ENCODE data around the gene TAS2R31.

TAS2R31 gene

DNA sequence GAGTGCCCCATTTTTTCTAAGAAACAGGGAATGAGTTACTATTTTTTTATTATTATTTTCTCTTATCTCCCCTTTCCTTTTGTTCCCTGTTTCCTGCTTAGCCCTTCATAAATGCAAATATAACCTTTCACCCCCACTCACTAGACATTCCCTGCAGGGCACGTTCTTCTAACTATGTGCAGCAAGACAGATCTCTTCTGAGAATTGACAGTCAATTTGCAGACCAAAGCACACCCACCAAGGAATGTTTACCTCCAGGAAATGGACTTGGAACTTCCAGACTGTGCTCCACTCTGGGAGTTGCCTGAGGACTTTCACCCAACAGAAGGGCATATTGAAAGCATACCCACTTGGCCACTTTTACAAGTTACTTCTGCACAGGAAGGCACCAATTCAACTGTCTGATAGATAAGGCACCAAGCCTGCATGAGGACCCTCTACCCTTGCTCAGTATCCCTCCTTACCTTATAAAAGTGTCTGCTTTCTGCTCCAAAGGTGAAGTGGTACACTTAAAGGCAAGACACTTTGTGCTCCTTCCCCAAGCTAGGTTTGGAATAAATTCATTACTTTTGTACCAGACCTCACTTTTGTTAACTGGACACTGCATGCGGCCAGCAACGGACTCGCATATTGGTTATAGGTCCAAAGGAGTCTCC lies 15.3 kb downstream of the TAS2R31 start:
- no peak overlapping the region for H2BK5ac ChIP-seq (ENCODE audit: low read depth, low read length, poor library complexity)
- H2AFZ ChIP-seq (ENCODE audit: insufficient read depth, low read length, poor library complexity), result no peak overlapping the region
- H3K4me2 ChIP-seq (ENCODE audit: low read length), result no peak overlapping the region
- H3K9ac ChIP-seq (ENCODE audit: low read length), result no peak overlapping the region
- H3K27ac ChIP-seq (ENCODE audit: low read depth, low read length), result peak overlapping the region; percentile 61
- no peak overlapping the region for H2BK120ac ChIP-seq (ENCODE audit: insufficient read depth, low read length, poor library complexity)
- no peak overlapping the region for H3K14ac ChIP-seq (ENCODE audit: low read length)
- no peak overlapping the region for H2BK12ac ChIP-seq (ENCODE audit: low read length)
- no peaks in the 10 kb centered on the region for H3K79me2 ChIP-seq (ENCODE audit: control insufficient read depth, insufficient read depth, low read length, poor library complexity)
- H3K9me3 ChIP-seq (ENCODE audit: insufficient read depth, low read depth, low read length), result no peaks in the 10 kb centered on the region
- H3K4me3 ChIP-seq (ENCODE audit: low read depth, low read length), result no peak overlapping the region
- no peak for DNase-seq
- H3K18ac ChIP-seq (ENCODE audit: low read length), result no peak overlapping the region
- no peak overlapping the region for H3K4ac ChIP-seq (ENCODE audit: low read depth, low read length)
- no peak overlapping the region for H3K23ac ChIP-seq (ENCODE audit: low read length)
- no peaks in the 10 kb centered on the region for H3K36me3 ChIP-seq (ENCODE audit: control insufficient read depth in 1 of 2, insufficient read depth in 2 of 2, low read length in 2 of 2)
- H4K91ac ChIP-seq (ENCODE audit: low read depth, low read length), result no peak overlapping the region
- H3K79me1 ChIP-seq (ENCODE audit: low read length), result peaks cover 3% of the 10 kb centered on the region
- no CpG with 5 or more reads among the region's 4 CpGs for WGBS (ENCODE audit: extremely low coverage, insufficient coverage, insufficient read length)
- H4K12ac ChIP-seq (ENCODE audit: low read depth, low read length), result no peak overlapping the region
- H3K4me1 ChIP-seq (ENCODE audit: control insufficient read depth in 1 of 2, insufficient read depth in 2 of 2, low read length in 2 of 2), result peaks cover 11 to 14% of the 10 kb centered on the region in 2 experiments
- no peaks in the 10 kb centered on the region for H3K27me3 ChIP-seq (ENCODE audit: insufficient read depth, low read length)
- no peak overlapping the region for H4K8ac ChIP-seq (ENCODE audit: low read depth, low read length)
- no peak overlapping the region for H2AK5ac ChIP-seq (ENCODE audit: low read length)

DNA sequence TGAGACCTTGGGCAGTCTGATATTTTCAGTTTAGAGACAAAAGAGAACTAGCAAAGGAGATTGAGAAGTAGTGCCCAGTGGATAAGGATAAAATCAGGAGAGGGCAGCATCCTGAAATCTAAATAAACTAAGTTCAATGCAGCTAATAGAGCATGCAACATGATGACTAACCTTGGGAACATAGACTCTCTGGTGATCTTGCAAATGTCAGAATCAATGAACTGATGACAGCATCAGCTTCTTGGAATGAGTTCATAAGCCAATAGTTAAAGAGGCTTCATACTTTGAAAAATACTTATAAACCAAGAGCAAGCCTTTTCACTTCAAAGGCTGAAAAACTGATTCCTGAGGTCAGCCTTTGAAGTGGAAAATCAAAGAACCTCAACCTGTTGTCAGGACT lies 17.0 kb downstream of the TAS2R31 start:
- Histone ChIP-seq H2BK5ac (ENCODE audit: low read depth, low read length, poor library complexity) (no peak overlapping the region), H3K27ac (ENCODE audit: low read depth, low read length) (no peak overlapping the region), H3K9ac (ENCODE audit: low read length) (no peak overlapping the region), H4K12ac (ENCODE audit: low read depth, low read length) (no peak overlapping the region), H3K27me3 (ENCODE audit: insufficient read depth, low read length) (no peaks in the 10 kb centered on the region), H4K91ac (ENCODE audit: low read depth, low read length) (no peak overlapping the region), H3K9me3 (ENCODE audit: insufficient read depth, low read depth, low read length) (no peaks in the 10 kb centered on the region), H2BK120ac (ENCODE audit: insufficient read depth, low read length, poor library complexity) (no peak overlapping the region), H3K4ac (ENCODE audit: low read depth, low read length) (no peak overlapping the region), H2AK5ac (ENCODE audit: low read length) (no peak overlapping the region), H3K36me3 (ENCODE audit: control insufficient read depth in 1 of 2, insufficient read depth in 2 of 2, low read length in 2 of 2) (no peaks in the 10 kb centered on the region), H3K4me2 (ENCODE audit: low read length) (no peak overlapping the region), H3K4me1 (ENCODE audit: control insufficient read depth in 1 of 2, insufficient read depth in 2 of 2, low read length in 2 of 2) (peaks cover 11 to 14% of the 10 kb centered on the region in 2 experiments), H2BK12ac (ENCODE audit: low read length) (no peak overlapping the region), H3K79me1 (ENCODE audit: low read length) (peaks cover 3% of the 10 kb centered on the region), H2AFZ (ENCODE audit: insufficient read depth, low read length, poor library complexity) (no peak overlapping the region), H3K18ac (ENCODE audit: low read length) (no peak overlapping the region), H3K23ac (ENCODE audit: low read length) (no peak overlapping the region), H3K14ac (ENCODE audit: low read length) (no peak overlapping the region), H3K4me3 (ENCODE audit: low read depth, low read length) (no peak overlapping the region), H3K79me2 (ENCODE audit: control insufficient read depth, insufficient read depth, low read length, poor library complexity) (no peaks in the 10 kb centered on the region), H4K8ac (ENCODE audit: low read depth, low read length) (no peak overlapping the region)
- no peak for DNase-seq

DNA sequence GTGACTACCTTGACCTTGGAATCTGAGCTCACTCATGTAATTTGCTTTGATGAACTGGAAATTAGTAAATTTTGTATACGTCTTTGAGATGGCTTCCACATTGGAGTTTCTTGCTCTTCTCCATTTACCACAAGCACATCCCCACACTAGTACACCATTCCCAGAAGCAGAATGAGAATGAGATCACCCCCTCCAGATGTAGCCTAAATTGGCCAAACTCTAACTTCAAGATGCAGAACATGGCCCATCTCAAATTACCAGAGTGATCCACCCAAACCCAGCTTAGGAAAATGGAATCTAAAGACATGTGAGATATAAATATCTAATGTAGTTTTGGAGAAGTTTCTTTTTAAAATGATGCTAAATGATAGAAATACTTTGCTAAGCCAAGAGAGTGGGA lies 23.6 kb downstream of the TAS2R31 start:
- H2AFZ ChIP-seq (ENCODE audit: insufficient read depth, low read length, poor library complexity), result no peak overlapping the region
- no peak overlapping the region for H2BK12ac ChIP-seq (ENCODE audit: low read length)
- H3K23ac ChIP-seq (ENCODE audit: low read length), result no peak overlapping the region
- H2BK120ac ChIP-seq (ENCODE audit: insufficient read depth, low read length, poor library complexity), result no peak overlapping the region
- H3K9me3 ChIP-seq (ENCODE audit: insufficient read depth, low read depth, low read length), result no peaks in the 10 kb centered on the region
- H2BK5ac ChIP-seq (ENCODE audit: low read depth, low read length, poor library complexity), result no peak overlapping the region
- no peaks in the 10 kb centered on the region for H3K79me1 ChIP-seq (ENCODE audit: low read length)
- DNase-seq, result no peak
- no peak overlapping the region for H3K4me3 ChIP-seq (ENCODE audit: low read depth, low read length)
- no peaks in the 10 kb centered on the region for H3K4me1 ChIP-seq (ENCODE audit: control insufficient read depth in 1 of 2, insufficient read depth in 2 of 2, low read length in 2 of 2)
- no peak overlapping the region for H4K12ac ChIP-seq (ENCODE audit: low read depth, low read length)
- no peak overlapping the region for H3K27ac ChIP-seq (ENCODE audit: low read depth, low read length)
- no CpG with 5 or more reads among the region's 1 CpG for WGBS (ENCODE audit: extremely low coverage, insufficient coverage, insufficient read length)
- H3K9ac ChIP-seq (ENCODE audit: low read length), result no peak overlapping the region
- no peak overlapping the region for H3K18ac ChIP-seq (ENCODE audit: low read length)
- no peak overlapping the region for H4K8ac ChIP-seq (ENCODE audit: low read depth, low read length)
- no peak overlapping the region for H3K4ac ChIP-seq (ENCODE audit: low read depth, low read length)
- no peak overlapping the region for H3K4me2 ChIP-seq (ENCODE audit: low read length)
- H3K79me2 ChIP-seq (ENCODE audit: control insufficient read depth, insufficient read depth, low read length, poor library complexity), result no peaks in the 10 kb centered on the region
- H3K14ac ChIP-seq (ENCODE audit: low read length), result no peak overlapping the region
- H3K36me3 ChIP-seq (ENCODE audit: control insufficient read depth in 1 of 2, insufficient read depth in 2 of 2, low read length in 2 of 2), result no peaks in the 10 kb centered on the region
- H2AK5ac ChIP-seq (ENCODE audit: low read length), result no peak overlapping the region
- no peak overlapping the region for H4K91ac ChIP-seq (ENCODE audit: low read depth, low read length)
- H3K27me3 ChIP-seq (ENCODE audit: insufficient read depth, low read length), result no peaks in the 10 kb centered on the region

DNA sequence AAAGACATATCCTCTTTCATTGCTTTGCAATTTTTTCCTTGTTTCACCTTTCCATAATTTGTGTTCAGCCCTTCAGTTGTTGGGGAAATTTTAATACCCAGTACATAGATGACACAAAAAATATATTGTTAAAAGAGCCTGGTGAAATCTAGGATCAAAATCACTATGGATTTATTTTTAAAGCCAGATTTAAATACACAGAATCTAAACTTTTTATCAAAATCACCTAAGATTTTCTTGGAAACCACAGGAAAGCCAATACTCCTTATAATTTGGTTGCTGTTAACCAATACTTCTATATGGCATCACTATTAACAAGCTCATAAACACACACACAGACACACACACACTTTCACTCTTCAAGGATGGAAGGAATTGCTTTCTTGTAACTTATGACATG lies 33.0 kb downstream of the TAS2R31 start, which contains the start of gene TAS2R20:
TAS2R20 (minus strand) TSS at position 101 of the 400 bp plus-strand sequence. CDS start 429 bp downstream, outside the sequence.
- H3K79me2 ChIP-seq (ENCODE audit: control insufficient read depth, insufficient read depth, low read length, poor library complexity), result no peaks in the 10 kb centered on the region
- no peak within 1 kb of the TSS for H3K9ac ChIP-seq (ENCODE audit: low read length)
- no peak within 1 kb of the TSS for H2AK5ac ChIP-seq (ENCODE audit: low read length)
- no peak within 1 kb of the TSS for H3K23ac ChIP-seq (ENCODE audit: low read length)
- H2BK12ac ChIP-seq (ENCODE audit: low read length), result no peak within 1 kb of the TSS
- H4K12ac ChIP-seq (ENCODE audit: low read depth, low read length), result no peak within 1 kb of the TSS
- DNase-seq, result no peak
- H2BK120ac ChIP-seq (ENCODE audit: insufficient read depth, low read length, poor library complexity), result no peak within 1 kb of the TSS
- no peak within 1 kb of the TSS for H3K27ac ChIP-seq (ENCODE audit: low read depth, low read length)
- H3K4me3 ChIP-seq (ENCODE audit: low read depth, low read length), result no peak within 1 kb of the TSS
- no peak within 1 kb of the TSS for H2AFZ ChIP-seq (ENCODE audit: insufficient read depth, low read length, poor library complexity)
- no peak within 1 kb of the TSS for H3K18ac ChIP-seq (ENCODE audit: low read length)
- H3K9me3 ChIP-seq (ENCODE audit: insufficient read depth, low read depth, low read length), result no peaks in the 10 kb centered on the region
- no peak within 1 kb of the TSS for H3K14ac ChIP-seq (ENCODE audit: low read length)
- no peak within 1 kb of the TSS for H2BK5ac ChIP-seq (ENCODE audit: low read depth, low read length, poor library complexity)
- H3K4me2 ChIP-seq (ENCODE audit: low read length), result no peak within 1 kb of the TSS
- no peaks in the 10 kb centered on the region for H3K4me1 ChIP-seq (ENCODE audit: control insufficient read depth in 1 of 2, insufficient read depth in 2 of 2, low read length in 2 of 2)
- peaks cover 0 to 7% of the 10 kb centered on the region in 2 experiments for H3K36me3 ChIP-seq (ENCODE audit: control insufficient read depth in 1 of 2, insufficient read depth in 2 of 2, low read length in 2 of 2)
- no peak within 1 kb of the TSS for H4K91ac ChIP-seq (ENCODE audit: low read depth, low read length)
- H3K27me3 ChIP-seq (ENCODE audit: insufficient read depth, low read length), result no peaks in the 10 kb centered on the region
- no peak within 1 kb of the TSS for H4K8ac ChIP-seq (ENCODE audit: low read depth, low read length)
- H3K79me1 ChIP-seq (ENCODE audit: low read length), result no peaks in the 10 kb centered on the region
- no peak within 1 kb of the TSS for H3K4ac ChIP-seq (ENCODE audit: low read depth, low read length)
